Transverse colon (tissue), 4 donors: ENCODE data around the gene RTP4.

Experiments
- POLR2A ChIP-seq: fragments of 450-650 bp; IDR thresholded peaks from one replicate; pipeline ENCODE4 v1.6.1; 2016; ENCODE audit warnings: antibody characterized with exemption, mild to moderate bottlenecking, moderate library complexity
- POLR2AphosphoS5 ChIP-seq, 3 donors: sonication (generic); formaldehyde crosslinking; IDR thresholded peaks; one replicate each; pipeline ENCODE4 v1.6.1; 2016; ENCODE audit warnings: antibody characterized with exemption in 3 of 3
- TF ChIP-seq, protein P1 (sequence below), 5 experiments: fragments of 200-600 bp in 3 of 5; fragments of 450-650 bp in 2 of 5; sonication (generic) in 3 of 5; IDR thresholded peaks; 1 replicate in 2 of 5; 2 replicates in 3 of 5; pipeline ENCODE4 v1.5.1; 2016 to 2017; ENCODE audit warnings: antibody characterized with exemption in 5 of 5, inconsistent platforms in 3 of 5, mild to moderate bottlenecking in 2 of 5, moderate library complexity in 1 of 5

DNA sequence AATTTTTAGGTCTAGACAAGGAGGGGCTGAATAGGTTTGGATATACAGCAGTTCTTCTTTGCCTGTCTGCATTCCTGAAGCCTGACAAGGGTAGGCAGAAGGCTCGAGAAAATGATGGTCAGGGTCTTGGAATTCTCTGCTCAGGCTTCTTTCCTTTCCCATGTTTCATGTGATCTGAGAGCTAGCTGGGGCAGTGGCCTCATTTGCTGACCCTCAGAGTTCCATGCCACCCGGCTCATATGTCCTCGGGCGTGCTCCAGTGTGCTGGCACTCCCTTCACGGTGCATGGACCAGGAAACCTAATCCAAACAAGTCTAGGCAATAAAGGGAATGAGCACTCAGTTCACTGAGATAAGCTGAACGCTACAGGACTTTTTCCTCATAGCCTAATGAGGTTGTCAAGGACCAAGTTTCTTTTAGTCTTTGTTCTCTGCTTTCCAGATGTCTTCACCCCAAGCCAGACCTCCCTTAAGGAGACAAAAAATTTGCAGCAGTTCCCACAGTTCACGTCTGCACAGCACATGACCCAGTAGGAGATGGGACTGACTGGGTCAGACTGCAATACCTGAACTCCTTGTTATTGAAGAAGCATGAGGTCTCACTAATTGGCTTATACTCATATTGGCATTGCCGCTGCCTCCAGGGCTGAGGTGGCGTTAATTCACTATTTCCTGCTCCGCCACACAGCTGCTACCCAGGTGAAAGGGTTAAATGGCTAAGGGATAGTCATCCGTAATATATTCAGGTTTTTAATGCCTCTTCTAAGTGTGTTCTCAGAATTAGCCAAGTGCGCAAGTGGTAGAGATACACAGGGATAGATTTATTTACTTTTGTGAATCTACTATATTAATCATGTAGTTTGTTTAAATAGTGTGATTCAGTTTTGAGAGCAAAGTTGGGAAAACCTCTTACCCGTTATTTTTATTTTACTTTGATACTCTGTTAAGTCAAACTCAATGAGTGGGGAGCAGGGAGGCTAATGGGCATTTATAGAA is 15.3 kb upstream of the RTP4 start:
- TF ChIP-seq POLR2A: no peak
- TF ChIP-seq, protein P1, sequence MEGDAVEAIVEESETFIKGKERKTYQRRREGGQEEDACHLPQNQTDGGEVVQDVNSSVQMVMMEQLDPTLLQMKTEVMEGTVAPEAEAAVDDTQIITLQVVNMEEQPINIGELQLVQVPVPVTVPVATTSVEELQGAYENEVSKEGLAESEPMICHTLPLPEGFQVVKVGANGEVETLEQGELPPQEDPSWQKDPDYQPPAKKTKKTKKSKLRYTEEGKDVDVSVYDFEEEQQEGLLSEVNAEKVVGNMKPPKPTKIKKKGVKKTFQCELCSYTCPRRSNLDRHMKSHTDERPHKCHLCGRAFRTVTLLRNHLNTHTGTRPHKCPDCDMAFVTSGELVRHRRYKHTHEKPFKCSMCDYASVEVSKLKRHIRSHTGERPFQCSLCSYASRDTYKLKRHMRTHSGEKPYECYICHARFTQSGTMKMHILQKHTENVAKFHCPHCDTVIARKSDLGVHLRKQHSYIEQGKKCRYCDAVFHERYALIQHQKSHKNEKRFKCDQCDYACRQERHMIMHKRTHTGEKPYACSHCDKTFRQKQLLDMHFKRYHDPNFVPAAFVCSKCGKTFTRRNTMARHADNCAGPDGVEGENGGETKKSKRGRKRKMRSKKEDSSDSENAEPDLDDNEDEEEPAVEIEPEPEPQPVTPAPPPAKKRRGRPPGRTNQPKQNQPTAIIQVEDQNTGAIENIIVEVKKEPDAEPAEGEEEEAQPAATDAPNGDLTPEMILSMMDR (IDR thresholded peaks at IDR 0.05): no peak
- TF ChIP-seq POLR2AphosphoS5 (IDR thresholded peaks at IDR 0.05): no peak
